Esophagus squamous epithelium (tissue), 4 donors: ENCODE measurements around the gene MEF2C.

Source experiments
- POLR2A ChIP-seq, 4 donors: fragments of 450-650 bp; IDR thresholded peaks; one replicate each; pipeline ENCODE4 v1.6.1; 2017; ENCODE audit warnings: antibody characterized with exemption in 4 of 4, mild to moderate bottlenecking in 4 of 4, moderate library complexity in 3 of 4
- TF ChIP-seq, protein P1 (sequence below), 6 experiments: fragments of 450-650 bp in 4 of 6; fragments of 200-600 bp in 2 of 6; sonication (generic) in 2 of 6; IDR thresholded peaks; one replicate each; pipeline ENCODE4 v1.5.1; 2016 to 2019; ENCODE audit warnings: antibody characterized with exemption in 6 of 6, mild to moderate bottlenecking in 4 of 6, moderate library complexity in 4 of 6

DNA sequence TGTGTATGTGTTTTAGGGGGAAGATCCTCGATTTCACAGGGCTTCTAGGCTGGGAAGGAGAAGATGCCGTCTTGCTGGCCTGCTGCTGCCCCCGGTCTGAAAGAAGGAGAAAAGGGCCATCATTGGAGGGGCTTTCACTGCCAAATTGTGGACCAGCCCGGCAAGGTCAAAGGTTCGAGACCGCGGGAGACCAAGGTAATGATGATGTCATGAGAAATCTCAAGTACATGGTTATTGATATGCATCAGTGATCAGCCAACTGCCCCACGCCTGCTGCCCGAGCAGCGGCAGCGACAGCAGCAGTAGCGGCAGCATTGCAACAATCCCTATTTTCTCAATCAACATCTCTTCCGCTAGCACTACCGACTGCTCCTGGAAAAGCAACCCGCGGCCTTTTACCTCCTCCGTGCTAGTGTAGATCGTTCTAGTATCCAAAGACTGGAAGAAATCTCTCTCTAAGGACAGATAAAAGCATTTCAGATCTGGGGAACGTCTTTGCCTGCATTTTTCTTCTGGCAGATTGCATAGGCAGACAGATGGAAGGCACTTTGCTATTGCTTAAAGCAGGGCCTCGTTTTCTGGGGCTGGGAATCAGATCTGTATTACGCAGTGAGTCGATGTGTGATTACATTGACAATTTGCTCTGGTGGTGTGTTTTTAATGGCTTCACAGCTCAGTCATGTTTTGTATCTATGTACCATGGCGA lies 215.3 kb downstream of the MEF2C start:
- TF ChIP-seq, protein P1, sequence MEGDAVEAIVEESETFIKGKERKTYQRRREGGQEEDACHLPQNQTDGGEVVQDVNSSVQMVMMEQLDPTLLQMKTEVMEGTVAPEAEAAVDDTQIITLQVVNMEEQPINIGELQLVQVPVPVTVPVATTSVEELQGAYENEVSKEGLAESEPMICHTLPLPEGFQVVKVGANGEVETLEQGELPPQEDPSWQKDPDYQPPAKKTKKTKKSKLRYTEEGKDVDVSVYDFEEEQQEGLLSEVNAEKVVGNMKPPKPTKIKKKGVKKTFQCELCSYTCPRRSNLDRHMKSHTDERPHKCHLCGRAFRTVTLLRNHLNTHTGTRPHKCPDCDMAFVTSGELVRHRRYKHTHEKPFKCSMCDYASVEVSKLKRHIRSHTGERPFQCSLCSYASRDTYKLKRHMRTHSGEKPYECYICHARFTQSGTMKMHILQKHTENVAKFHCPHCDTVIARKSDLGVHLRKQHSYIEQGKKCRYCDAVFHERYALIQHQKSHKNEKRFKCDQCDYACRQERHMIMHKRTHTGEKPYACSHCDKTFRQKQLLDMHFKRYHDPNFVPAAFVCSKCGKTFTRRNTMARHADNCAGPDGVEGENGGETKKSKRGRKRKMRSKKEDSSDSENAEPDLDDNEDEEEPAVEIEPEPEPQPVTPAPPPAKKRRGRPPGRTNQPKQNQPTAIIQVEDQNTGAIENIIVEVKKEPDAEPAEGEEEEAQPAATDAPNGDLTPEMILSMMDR (IDR thresholded peaks at IDR 0.05), result no peak
- TF ChIP-seq POLR2A (IDR thresholded peaks at IDR 0.05), result no peak
